ENCODE measurements around the gene NME5. TPM values are rescaled to one million over a fixed set of nuclear protein-coding genes. Genes with fewer than 3 reads are reported as not detected.

Gene NME5
- polyA plus RNA-seq, 1 donor, result 2.8 TPM

DNA sequence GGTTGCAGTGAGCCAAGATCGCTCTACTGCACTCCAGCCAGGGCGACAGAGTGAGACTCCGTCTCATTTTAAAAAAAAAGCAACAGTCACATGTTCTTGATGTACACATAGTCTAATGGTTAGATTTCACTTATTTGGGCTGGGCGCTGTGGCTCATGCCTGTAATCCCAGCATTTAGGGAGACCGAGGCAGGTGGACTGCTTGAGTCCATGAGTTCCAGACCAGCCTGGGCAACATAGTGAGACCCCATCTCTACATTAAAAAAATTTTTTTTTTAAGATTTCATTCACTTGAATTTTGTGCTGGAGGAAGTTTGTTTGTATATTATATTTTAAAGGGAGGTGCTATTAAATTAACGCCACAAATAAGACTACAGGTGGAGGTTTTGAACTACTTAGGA lies 33.5 kb downstream of the NME5 start:
- H3K4me1 ChIP-seq (ENCODE audit: control insufficient read depth, insufficient read depth, low read length), result peaks cover 4% of the 10 kb centered on the region
- H3K4me3 ChIP-seq (ENCODE audit: low read length), result no peak overlapping the region
- H3K36me3 ChIP-seq (ENCODE audit: control insufficient read depth, insufficient read depth, low read length), result no peaks in the 10 kb centered on the region
- no peaks in the 10 kb centered on the region for H3K9me3 ChIP-seq (ENCODE audit: control insufficient read depth, low read depth, low read length)
- WGBS (ENCODE audit: insufficient coverage, low lambda C conversion rate), result no CpG with 5 or more reads among the region's 6 CpGs
- DNase-seq, result no peak
- H3K27me3 ChIP-seq (ENCODE audit: control insufficient read depth, insufficient read depth, low read length), result no peaks in the 10 kb centered on the region
- no peak overlapping the region for H3K27ac ChIP-seq (ENCODE audit: low read length)

DNA sequence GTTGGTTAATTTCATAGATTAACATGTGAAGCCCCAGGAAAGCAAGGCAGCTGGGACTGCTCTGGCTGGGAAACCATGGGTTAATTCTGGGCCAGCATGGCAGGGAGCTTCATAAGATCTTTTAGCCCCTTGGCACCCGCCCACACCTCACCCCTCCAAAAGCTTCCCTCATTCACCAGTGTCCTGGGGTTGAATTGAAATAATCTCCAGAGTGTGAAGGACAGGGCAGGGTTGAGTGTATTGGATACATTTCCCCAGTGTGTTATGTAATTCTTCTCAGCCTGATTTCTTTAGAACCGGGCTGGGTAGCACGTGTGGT lies 36.0 kb downstream of the NME5 start:
- DNase-seq, result peak in 1 of 2 donors; percentile 21
- peaks cover 4% of the 10 kb centered on the region for H3K4me1 ChIP-seq (ENCODE audit: control insufficient read depth, insufficient read depth, low read length)
- H3K4me3 ChIP-seq (ENCODE audit: low read length), result no peak overlapping the region
- 8% methylated on average over 2 of the region's 3 CpGs for WGBS (ENCODE audit: insufficient coverage, low lambda C conversion rate)
- no peaks in the 10 kb centered on the region for H3K36me3 ChIP-seq (ENCODE audit: control insufficient read depth, insufficient read depth, low read length)
- no peaks in the 10 kb centered on the region for H3K9me3 ChIP-seq (ENCODE audit: control insufficient read depth, low read depth, low read length)
- no peaks in the 10 kb centered on the region for H3K27me3 ChIP-seq (ENCODE audit: control insufficient read depth, insufficient read depth, low read length)
- H3K27ac ChIP-seq (ENCODE audit: low read length), result no peak overlapping the region

DNA sequence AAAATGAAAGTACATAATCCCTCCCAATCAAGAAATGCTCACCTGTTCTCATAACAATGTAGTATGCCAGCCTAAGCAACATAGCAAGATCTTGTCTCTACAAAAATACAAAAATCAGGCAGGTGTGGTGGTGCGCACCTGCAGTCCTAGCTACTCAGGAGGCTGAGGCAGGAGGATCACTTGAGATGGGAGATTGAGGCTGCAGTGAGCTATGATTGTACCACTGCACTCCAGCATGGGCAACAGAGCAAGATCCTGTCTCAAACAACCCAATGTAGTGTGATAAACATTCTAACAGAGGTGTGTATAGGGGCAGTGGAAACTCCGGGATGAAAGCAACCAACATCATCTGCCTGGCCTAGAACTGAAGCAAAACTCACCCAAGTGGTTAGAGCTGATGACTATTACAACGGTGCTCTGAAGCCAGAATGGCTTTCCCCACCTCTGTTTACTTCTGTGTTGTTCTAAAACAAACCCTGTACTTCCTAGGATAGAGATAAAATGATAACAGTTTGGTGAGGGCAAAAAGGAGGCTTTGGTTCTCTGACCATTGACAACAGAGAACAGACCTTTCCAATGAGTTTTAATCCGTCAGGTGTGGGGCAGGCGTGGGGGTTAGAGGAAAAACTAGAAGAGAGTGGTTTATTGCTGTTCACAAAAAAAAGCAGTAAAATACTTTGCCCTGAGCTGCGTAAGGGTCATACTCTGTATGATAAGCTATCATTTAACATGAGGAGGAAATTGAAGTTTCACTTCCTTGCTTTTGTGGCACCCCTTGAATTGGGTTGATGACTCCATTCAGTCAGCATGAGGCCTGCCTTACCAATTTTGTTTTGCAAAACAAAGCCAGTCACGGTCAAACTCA lies 36.5 kb downstream of the NME5 start:
- H3K27ac ChIP-seq (ENCODE audit: low read length), result no peak overlapping the region
- no peaks in the 10 kb centered on the region for H3K27me3 ChIP-seq (ENCODE audit: control insufficient read depth, insufficient read depth, low read length)
- H3K36me3 ChIP-seq (ENCODE audit: control insufficient read depth, insufficient read depth, low read length), result no peaks in the 10 kb centered on the region
- no peak overlapping the region for H3K4me3 ChIP-seq (ENCODE audit: low read length)
- WGBS (ENCODE audit: insufficient coverage, low lambda C conversion rate), result 17% methylated on average over 1 of the region's 7 CpGs
- peak in 1 of 2 donors; percentile 62 for DNase-seq
- peaks cover 4% of the 10 kb centered on the region for H3K4me1 ChIP-seq (ENCODE audit: control insufficient read depth, insufficient read depth, low read length)
- no peaks in the 10 kb centered on the region for H3K9me3 ChIP-seq (ENCODE audit: control insufficient read depth, low read depth, low read length)

DNA sequence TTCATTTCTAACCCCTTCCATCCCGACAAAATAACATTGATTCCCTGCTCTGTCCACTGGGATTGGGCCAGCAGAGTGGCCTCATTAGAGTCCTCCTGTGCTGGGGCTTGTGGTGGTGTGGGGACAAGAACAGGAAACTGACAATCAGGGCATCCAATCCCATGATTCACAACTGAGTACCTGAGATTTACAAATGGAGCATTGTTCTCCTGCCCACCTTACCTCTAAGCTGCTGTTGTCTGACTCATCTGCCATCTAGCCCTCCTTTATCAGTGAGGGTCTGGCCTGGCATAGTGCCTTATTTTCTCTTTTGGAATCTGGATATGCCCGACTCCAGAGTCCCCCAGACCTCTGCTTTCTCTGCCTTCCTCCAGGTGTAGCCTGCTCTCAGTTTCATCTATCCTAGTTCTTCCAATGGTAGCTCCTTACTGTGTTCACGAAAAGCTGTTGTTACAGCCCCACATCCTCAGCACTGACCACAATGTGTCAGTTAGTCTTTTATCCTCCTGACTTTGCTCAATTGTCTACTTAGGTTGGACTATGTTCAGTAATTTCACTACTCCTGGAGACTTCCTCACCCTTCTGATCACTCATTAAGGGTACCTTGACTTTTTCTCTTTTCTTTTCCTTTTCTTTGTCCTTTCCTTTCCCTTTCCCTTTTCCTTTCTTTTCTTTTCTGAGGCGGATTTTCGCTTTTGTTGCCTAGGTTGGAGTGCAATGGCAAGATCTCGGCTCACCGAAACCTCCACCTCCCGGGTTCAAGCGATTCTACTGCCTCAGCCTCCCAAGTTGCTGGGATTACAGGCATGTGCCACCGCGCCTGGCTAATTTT lies 42.0 kb downstream of the NME5 start:
- Histone ChIP-seq H3K27ac (ENCODE audit: low read length) (no peak overlapping the region), H3K4me1 (ENCODE audit: control insufficient read depth, insufficient read depth, low read length) (peaks cover 3% of the 10 kb centered on the region), H3K9me3 (ENCODE audit: control insufficient read depth, low read depth, low read length) (no peaks in the 10 kb centered on the region), H3K36me3 (ENCODE audit: control insufficient read depth, insufficient read depth, low read length) (no peaks in the 10 kb centered on the region), H3K27me3 (ENCODE audit: control insufficient read depth, insufficient read depth, low read length) (no peaks in the 10 kb centered on the region), H3K4me3 (ENCODE audit: low read length) (no peak overlapping the region)
- WGBS (ENCODE audit: insufficient coverage, low lambda C conversion rate), result 95% methylated on average over 5 of the region's 11 CpGs
- DNase-seq, result no peak

DNA sequence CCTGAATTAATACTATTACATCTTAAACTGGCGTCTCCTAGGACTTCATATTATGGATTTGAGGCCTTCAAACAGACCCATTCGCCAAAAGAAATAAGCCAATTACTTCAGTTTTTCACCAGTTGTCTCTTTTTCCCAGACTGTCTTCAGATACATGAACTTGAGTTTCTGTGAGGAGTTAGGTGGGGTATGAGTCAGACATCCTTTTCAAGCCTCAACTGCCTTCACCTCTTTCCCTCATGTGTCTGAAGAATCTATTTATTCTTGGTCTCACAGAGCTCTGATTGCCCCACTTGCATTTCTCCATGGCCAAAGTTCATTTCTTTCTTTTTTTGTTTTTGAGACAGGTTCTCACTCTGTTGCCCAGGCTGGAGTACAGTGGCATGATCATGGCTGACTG lies 42.9 kb downstream of the NME5 start:
- Histone ChIP-seq H3K4me1 (ENCODE audit: control insufficient read depth, insufficient read depth, low read length) (peaks cover 3% of the 10 kb centered on the region), H3K9me3 (ENCODE audit: control insufficient read depth, low read depth, low read length) (no peaks in the 10 kb centered on the region), H3K27ac (ENCODE audit: low read length) (no peak overlapping the region), H3K4me3 (ENCODE audit: low read length) (no peak overlapping the region), H3K27me3 (ENCODE audit: control insufficient read depth, insufficient read depth, low read length) (no peaks in the 10 kb centered on the region), H3K36me3 (ENCODE audit: control insufficient read depth, insufficient read depth, low read length) (no peaks in the 10 kb centered on the region)
- WGBS (ENCODE audit: insufficient coverage, low lambda C conversion rate), result no CpG with 5 or more reads among the region's 2 CpGs
- DNase-seq, result no peak

DNA sequence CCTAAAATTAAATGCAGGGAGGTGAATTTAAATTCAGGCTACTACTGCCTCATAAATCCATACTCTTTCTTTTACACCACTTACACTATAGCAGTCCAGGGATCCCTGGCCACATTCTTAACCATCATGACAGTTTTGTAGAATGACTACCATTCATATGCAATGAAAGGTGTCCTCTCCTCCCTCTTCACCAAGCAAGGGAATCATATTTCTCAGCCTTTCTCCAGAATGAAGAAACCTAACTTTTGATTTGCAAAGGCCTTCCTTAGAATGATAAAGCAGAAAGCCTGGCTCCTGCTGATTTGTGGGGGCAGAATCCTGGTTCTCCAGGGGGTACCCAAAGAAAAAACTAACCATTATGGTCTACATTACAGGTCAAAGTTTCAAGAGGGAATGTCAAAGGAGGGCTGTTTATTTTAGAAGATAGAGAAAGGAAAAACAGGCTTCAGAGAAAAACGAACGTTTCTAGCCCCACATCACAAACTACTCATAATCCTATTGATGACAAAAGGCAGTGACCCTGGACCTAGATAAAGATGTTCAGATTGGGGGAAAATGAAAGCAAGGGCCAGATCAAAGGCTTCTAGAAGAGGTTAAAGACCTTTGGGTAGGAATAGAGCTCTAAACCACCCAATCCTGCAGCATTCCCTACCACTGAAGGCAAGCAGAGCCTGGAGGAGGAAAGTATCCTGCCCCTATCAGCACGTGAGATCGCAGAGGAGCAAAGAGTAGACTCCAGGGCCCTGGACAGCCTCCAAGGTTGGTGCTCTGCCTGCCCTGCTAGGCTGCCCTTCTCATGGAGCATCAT lies 43.9 kb downstream of the NME5 start:
- Histone ChIP-seq H3K27ac (ENCODE audit: low read length) (no peak overlapping the region), H3K27me3 (ENCODE audit: control insufficient read depth, insufficient read depth, low read length) (no peaks in the 10 kb centered on the region), H3K9me3 (ENCODE audit: control insufficient read depth, low read depth, low read length) (no peaks in the 10 kb centered on the region), H3K36me3 (ENCODE audit: control insufficient read depth, insufficient read depth, low read length) (no peaks in the 10 kb centered on the region), H3K4me3 (ENCODE audit: low read length) (no peak overlapping the region), H3K4me1 (ENCODE audit: control insufficient read depth, insufficient read depth, low read length) (peaks cover 3% of the 10 kb centered on the region)
- WGBS (ENCODE audit: insufficient coverage, low lambda C conversion rate), result no CpG with 5 or more reads among the region's 4 CpGs
- no peak for DNase-seq

DNA sequence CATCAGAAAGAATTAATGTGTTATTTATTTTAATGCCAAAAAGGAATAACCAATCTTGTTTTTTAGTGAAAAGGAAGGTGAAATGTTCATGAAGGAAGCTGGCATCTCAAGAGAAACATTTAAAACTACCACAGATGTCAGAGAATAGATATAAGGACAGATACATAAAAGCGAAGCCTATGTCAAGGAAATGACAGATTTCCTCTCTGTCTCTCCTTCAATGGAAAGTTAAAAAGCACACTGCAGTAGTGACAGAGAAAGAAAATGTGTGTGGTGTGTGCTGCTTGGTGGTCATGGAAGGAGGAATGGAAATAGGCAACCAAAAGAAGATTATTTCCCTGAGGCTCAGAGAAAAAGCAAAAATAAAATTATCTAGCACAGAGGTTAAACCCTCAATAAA lies 46.2 kb downstream of the NME5 start:
- no peak overlapping the region for H3K4me3 ChIP-seq (ENCODE audit: low read length)
- no peak overlapping the region for H3K27ac ChIP-seq (ENCODE audit: low read length)
- no peak for DNase-seq
- H3K36me3 ChIP-seq (ENCODE audit: control insufficient read depth, insufficient read depth, low read length), result no peaks in the 10 kb centered on the region
- WGBS (ENCODE audit: insufficient coverage, low lambda C conversion rate), result 75% methylated on average over 1 of the region's 1 CpG
- H3K9me3 ChIP-seq (ENCODE audit: control insufficient read depth, low read depth, low read length), result no peaks in the 10 kb centered on the region
- H3K4me1 ChIP-seq (ENCODE audit: control insufficient read depth, insufficient read depth, low read length), result peaks cover 3% of the 10 kb centered on the region
- no peaks in the 10 kb centered on the region for H3K27me3 ChIP-seq (ENCODE audit: control insufficient read depth, insufficient read depth, low read length)

DNA sequence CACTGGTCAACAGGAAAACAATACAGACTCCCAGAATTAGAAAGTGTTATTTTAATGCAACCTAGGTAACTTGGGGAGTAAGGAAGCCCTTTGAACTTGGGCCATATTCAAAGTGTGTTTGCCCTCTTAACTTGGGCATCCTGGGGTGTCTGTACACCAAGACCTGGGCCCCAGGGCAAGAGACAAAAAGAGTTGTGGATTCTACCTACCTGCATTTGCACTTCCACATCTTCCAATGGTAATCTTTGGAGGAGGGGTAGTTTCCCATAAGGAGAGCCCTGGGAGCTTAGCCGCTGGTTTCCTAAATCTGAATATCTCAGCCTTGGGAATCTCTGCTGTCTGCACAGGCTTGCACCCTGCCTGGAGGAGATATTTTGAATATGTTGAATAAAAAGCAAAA lies 46.9 kb downstream of the NME5 start:
- no CpG with 5 or more reads among the region's 1 CpG for WGBS (ENCODE audit: insufficient coverage, low lambda C conversion rate)
- no peak overlapping the region for H3K4me3 ChIP-seq (ENCODE audit: low read length)
- no peak for DNase-seq
- peaks cover 3% of the 10 kb centered on the region for H3K4me1 ChIP-seq (ENCODE audit: control insufficient read depth, insufficient read depth, low read length)
- no peaks in the 10 kb centered on the region for H3K27me3 ChIP-seq (ENCODE audit: control insufficient read depth, insufficient read depth, low read length)
- no peaks in the 10 kb centered on the region for H3K36me3 ChIP-seq (ENCODE audit: control insufficient read depth, insufficient read depth, low read length)
- no peaks in the 10 kb centered on the region for H3K9me3 ChIP-seq (ENCODE audit: control insufficient read depth, low read depth, low read length)
- no peak overlapping the region for H3K27ac ChIP-seq (ENCODE audit: low read length)

DNA sequence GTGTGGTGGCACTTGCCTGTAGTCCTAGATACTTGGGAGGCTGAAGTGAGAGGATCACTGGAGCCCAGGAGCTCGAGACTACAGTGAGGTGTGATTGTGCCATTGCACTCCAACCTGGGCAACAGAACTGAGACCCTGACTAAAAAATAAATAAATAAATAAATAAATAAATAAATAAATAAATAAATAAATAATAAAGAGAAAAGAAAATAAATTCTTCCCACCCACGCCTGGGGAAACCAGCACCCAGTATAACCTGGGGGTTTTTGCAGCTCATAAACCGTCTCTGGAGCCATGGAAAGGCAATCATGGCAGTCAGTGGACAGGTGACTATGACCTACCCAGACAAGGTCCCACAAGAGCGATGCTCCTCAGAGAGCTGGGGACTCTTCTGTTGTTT lies 47.5 kb downstream of the NME5 start:
- no peak overlapping the region for H3K27ac ChIP-seq (ENCODE audit: low read length)
- no peak overlapping the region for H3K4me3 ChIP-seq (ENCODE audit: low read length)
- peaks cover 3% of the 10 kb centered on the region for H3K4me1 ChIP-seq (ENCODE audit: control insufficient read depth, insufficient read depth, low read length)
- no peak for DNase-seq
- H3K9me3 ChIP-seq (ENCODE audit: control insufficient read depth, low read depth, low read length), result no peaks in the 10 kb centered on the region
- no peaks in the 10 kb centered on the region for H3K27me3 ChIP-seq (ENCODE audit: control insufficient read depth, insufficient read depth, low read length)
- no peaks in the 10 kb centered on the region for H3K36me3 ChIP-seq (ENCODE audit: control insufficient read depth, insufficient read depth, low read length)
- no CpG with 5 or more reads among the region's 4 CpGs for WGBS (ENCODE audit: insufficient coverage, low lambda C conversion rate)

DNA sequence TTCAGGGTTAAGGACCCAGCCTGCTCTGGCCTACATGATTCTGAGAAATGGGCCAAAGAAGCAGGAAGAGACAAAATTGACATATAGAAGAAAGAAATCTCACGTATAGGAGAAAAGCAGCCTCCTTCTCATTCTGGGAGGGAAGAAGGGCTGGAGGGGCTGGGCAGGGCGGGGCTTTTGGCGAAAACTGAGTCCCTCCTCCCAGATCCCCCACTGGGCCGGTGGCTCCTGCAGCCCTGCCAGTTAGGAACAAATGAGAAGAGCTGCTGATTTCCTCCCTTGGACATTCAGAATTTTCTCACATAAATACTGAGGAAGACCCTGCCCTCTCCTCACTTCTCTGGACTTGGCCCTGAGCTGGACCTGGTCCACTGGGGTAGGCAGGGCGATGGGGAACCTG lies 55.5 kb downstream of the NME5 start, which contains the start of gene WNT8A:
Gene WNT8A (plus strand): TSS at position 332 of the 400 bp plus-strand sequence. CDS start 95 bp downstream, outside the sequence.
- Histone ChIP-seq H3K4me1 (ENCODE audit: control insufficient read depth, insufficient read depth, low read length) (no peaks in the 10 kb centered on the region), H3K27ac (ENCODE audit: low read length) (no peak within 1 kb of the TSS), H3K27me3 (ENCODE audit: control insufficient read depth, insufficient read depth, low read length) (no peaks in the 10 kb centered on the region), H3K4me3 (ENCODE audit: low read length) (no peak within 1 kb of the TSS), H3K9me3 (ENCODE audit: control insufficient read depth, low read depth, low read length) (no peaks in the 10 kb centered on the region), H3K36me3 (ENCODE audit: control insufficient read depth, insufficient read depth, low read length) (no peaks in the 10 kb centered on the region)
- no peak for DNase-seq
- no CpG with 5 or more reads among the region's 5 CpGs for WGBS (ENCODE audit: insufficient coverage, low lambda C conversion rate)
